ENCODE results near the gene SETD3.

- TF ChIP-seq CTCF (IDR thresholded peaks at IDR 0.05) (no peak), POLR2A (IDR thresholded peaks at IDR 0.05) (no peak)
These were observed 72.2 kb downstream of the SETD3 start for GRCh38 chr14:99408286-99408970.

Measured in ovary (tissue), 3 donors.